Thymus (tissue), 11 donors: ENCODE results near the gene UGDH. TPM values are rescaled to one million over a fixed set of nuclear protein-coding genes. Genes with fewer than 3 reads are reported as not detected.

Source experiments
- DNase-seq, 9 donors: peaks; one replicate each; pipeline ENCODE4 v3.0.0-alpha.2; 2013; ENCODE audit warnings: low spot score in 9 of 9, low read depth in 6 of 9, missing footprints in 1 of 9
- H3K27ac ChIP-seq, 2 donors: one replicate each; pipeline ENCODE4 v1.5.1; 2013; ENCODE audit warnings: control low read depth in 1 of 2, low read depth in 1 of 2, low read length in 1 of 2, mild to moderate bottlenecking in 1 of 2, moderate library complexity in 1 of 2
- H3K27me3 ChIP-seq, 2 donors: one replicate each; pipeline ENCODE4 v1.5.1; 2013; ENCODE audit warnings: low read length in 1 of 2; ENCODE audit not compliant: control insufficient read depth in 2 of 2, insufficient read depth in 1 of 2
- H3K36me3 ChIP-seq, 2 donors: one replicate each; pipeline ENCODE4 v1.5.1; 2013; ENCODE audit warnings: low read length in 1 of 2, mild to moderate bottlenecking in 1 of 2, moderate library complexity in 1 of 2; ENCODE audit not compliant: control insufficient read depth in 2 of 2, insufficient read depth in 2 of 2
- H3K4me1 ChIP-seq, 2 donors: one replicate each; pipeline ENCODE4 v1.5.1; 2013; ENCODE audit warnings: low read length in 2 of 2; ENCODE audit not compliant: control insufficient read depth in 2 of 2, insufficient read depth in 2 of 2
- H3K4me3 ChIP-seq, 2 donors: one replicate each; pipeline ENCODE4 v1.5.1; 2013; ENCODE audit warnings: low read length in 2 of 2, control low read depth in 1 of 2, mild to moderate bottlenecking in 1 of 2
- H3K9me3 ChIP-seq, 2 donors: one replicate each; pipeline ENCODE4 v1.5.1; 2013; ENCODE audit warnings: low read length in 1 of 2, mild to moderate bottlenecking in 1 of 2; ENCODE audit not compliant: control insufficient read depth in 2 of 2, insufficient read depth in 1 of 2
- WGBS: extraction: QIAGEN DNeasy Blood & Tissue Kit; methylation state at CpG from one replicate; pipeline ENCODE4 v1.1.7; 2013; 5-methylcytosine and 5-hydroxymethylcytosine counted together
- polyA plus RNA-seq: library from polyadenylated mRNA; stranded (reverse); fragments of 200-250 nt; gene quantifications from one replicate; pipeline ENCODE4 v1.2.3, GENCODE V29; 2013
- total RNA-seq: library from RNA; stranded (reverse); fragments of 120-200 nt; gene quantifications from one replicate; pipeline ENCODE4 v1.2.4, GENCODE V29; 2013
- donor health status: healthy.

Gene UGDH
- total and polyA plus RNA-seq, 2 donors: 11.7 to 12.7 TPM

DNA sequence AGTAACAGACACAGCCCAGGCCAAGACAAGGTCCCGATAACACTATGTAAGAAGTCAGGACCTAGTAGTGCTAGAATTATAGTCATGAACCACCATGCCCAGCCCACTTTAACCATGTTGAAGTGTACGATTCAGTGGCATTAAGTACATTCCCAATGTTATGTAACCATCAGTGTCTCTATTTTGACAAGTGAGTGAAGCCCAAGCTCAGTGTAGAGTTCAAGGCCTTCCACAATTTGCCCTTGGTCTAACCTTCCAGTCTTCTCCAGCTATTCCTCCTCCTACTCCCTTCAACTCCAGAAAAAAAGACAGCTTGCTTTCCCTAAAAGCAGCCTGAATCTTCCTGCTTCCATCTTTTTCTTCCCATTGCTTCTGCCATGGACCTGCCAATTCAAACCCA is 36.9 kb downstream of the UGDH start:
- DNase-seq: no peak
- no peak overlapping the region for H3K4me3 ChIP-seq
- no peak overlapping the region for H3K27ac ChIP-seq
- no peaks in the 10 kb centered on the region for H3K9me3 ChIP-seq
- H3K36me3 ChIP-seq: no peaks in the 10 kb centered on the region
- 97% methylated on average over 2 of the region's 2 CpGs for WGBS
- H3K27me3 ChIP-seq: no peaks in the 10 kb centered on the region
- no peaks in the 10 kb centered on the region for H3K4me1 ChIP-seq

- Histone ChIP-seq H3K9me3 (no peaks in the 10 kb centered on the region), H3K27me3 (no peaks in the 10 kb centered on the region), H3K4me1 (no peaks in the 10 kb centered on the region), H3K36me3 (no peaks in the 10 kb centered on the region), H3K4me3 (no peak overlapping the region), H3K27ac (no peak overlapping the region)
- no peak for DNase-seq
- WGBS: 96% methylated on average over 10 of the region's 10 CpGs
These were observed 40.9 kb downstream of the UGDH start for GRCh38 chr4:39486221-39486804.

GRCh38 chr4:39484582-39485272 is 42.5 kb downstream of the UGDH start:
- Histone ChIP-seq H3K27me3 (no peaks in the 10 kb centered on the region), H3K9me3 (no peaks in the 10 kb centered on the region), H3K27ac (no peak overlapping the region), H3K4me3 (no peak overlapping the region), H3K36me3 (no peaks in the 10 kb centered on the region), H3K4me1 (no peaks in the 10 kb centered on the region)
- WGBS: 96% methylated on average over 6 of the region's 6 CpGs
- no peak for DNase-seq

DNA sequence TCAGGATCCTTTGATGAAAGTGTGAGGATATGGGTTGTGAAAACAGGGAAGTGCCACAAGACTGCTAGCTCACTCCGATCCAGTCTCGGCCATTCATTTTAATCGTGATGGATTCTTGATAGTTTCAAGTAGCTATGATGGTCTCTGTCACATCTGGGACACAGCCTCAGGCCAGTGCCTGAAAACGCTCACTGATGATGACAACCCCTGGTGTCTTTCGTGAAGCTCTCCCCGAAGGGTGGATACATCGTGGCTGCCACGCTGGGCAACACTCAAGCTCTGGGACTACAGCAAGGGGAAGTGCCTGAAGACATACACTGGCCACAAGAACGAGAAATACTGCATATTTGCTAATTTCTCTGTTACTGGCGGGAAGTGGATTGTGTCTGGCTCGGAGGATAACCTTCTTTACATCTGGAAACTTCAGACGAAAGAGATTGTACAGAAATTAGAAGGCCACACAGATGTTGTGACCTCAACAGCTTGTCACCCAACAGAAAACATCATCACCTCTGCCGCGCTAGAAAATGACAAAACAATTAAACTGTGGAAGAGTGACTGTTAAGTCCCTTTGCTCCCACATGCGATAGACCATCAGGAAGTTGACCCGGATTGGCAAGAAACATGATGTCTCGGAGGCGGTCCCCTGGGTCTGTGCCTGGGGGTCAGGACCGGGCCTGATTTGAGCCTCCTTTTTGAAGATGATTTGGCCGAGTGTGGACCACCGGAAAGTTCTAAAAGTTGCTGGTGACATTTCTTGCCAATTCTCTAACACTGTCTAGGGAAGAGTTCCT is 46.1 kb downstream of the UGDH start:
- Histone ChIP-seq H3K4me3 (no peak overlapping the region), H3K36me3 (peaks cover 0 to 4% of the 10 kb centered on the region in 2 donors), H3K4me1 (no peaks in the 10 kb centered on the region), H3K27ac (no peak overlapping the region), H3K9me3 (no peaks in the 10 kb centered on the region), H3K27me3 (no peaks in the 10 kb centered on the region)
- WGBS: 91% methylated on average over 21 of the region's 21 CpGs
- no peak for DNase-seq

DNA sequence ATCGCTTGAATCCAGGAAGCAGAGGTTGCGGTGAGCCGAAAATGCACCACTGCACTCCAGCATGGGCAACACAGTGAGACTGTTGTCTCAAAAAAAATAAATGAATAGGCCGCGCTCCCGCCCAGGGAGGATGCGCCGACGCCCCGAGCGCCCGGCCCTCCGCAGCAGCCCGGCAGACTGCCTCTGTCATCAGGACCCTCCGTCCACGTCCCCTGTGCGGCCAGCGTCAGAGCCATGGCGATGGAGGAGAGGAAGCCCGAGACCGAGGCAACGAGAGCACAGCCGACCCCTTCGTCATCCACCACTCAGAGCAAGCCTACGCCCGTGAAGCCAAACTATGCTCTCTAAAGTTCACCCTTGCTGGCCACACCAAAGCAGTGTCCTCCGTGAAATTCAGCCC is 47.0 kb downstream of the UGDH start:
- no peaks in the 10 kb centered on the region for H3K27me3 ChIP-seq
- no peak overlapping the region for H3K27ac ChIP-seq
- no peak overlapping the region for H3K4me3 ChIP-seq
- no peaks in the 10 kb centered on the region for H3K9me3 ChIP-seq
- 98% methylated on average over 27 of the region's 27 CpGs for WGBS
- DNase-seq: no peak
- no peaks in the 10 kb centered on the region for H3K4me1 ChIP-seq
- H3K36me3 ChIP-seq: peaks cover 0 to 4% of the 10 kb centered on the region in 2 donors

GRCh38 chr4:39476187-39476895 is 50.9 kb downstream of the UGDH start:
- DNase-seq: no peak
- Histone ChIP-seq H3K9me3 (no peaks in the 10 kb centered on the region), H3K27ac (no peak overlapping the region), H3K4me3 (no peak overlapping the region), H3K36me3 (peaks cover 2 to 8% of the 10 kb centered on the region in 2 donors), H3K4me1 (no peaks in the 10 kb centered on the region), H3K27me3 (no peaks in the 10 kb centered on the region)
- 79% methylated on average over 5 of the region's 5 CpGs for WGBS

DNA sequence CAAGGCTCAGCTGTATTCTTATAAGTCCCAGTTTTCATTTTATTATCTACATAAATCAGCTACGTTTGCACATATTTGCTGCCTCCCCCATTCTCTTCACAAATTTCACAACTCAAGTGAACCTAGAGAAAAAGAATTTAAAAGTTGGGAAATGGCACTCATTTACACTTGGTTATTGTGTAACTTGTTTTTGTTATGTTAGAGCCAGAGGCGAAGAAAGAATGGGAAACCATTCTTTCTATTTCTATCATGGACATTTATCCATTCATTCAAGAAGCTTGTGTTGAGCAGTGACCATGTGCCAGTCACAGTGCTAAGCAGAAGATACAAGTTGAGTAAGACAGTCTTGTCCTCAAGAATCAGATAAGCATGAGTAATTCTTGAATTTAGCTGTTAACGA is 54.8 kb downstream of the UGDH start:
- Histone ChIP-seq H3K36me3 (peaks cover 2 to 13% of the 10 kb centered on the region in 2 donors), H3K4me3 (no peak overlapping the region), H3K27me3 (no peaks in the 10 kb centered on the region), H3K4me1 (peaks cover 0 to 2% of the 10 kb centered on the region in 2 donors), H3K9me3 (no peaks in the 10 kb centered on the region), H3K27ac (no peak overlapping the region)
- no peak for DNase-seq
- WGBS: 97% methylated on average over 3 of the region's 3 CpGs

DNA sequence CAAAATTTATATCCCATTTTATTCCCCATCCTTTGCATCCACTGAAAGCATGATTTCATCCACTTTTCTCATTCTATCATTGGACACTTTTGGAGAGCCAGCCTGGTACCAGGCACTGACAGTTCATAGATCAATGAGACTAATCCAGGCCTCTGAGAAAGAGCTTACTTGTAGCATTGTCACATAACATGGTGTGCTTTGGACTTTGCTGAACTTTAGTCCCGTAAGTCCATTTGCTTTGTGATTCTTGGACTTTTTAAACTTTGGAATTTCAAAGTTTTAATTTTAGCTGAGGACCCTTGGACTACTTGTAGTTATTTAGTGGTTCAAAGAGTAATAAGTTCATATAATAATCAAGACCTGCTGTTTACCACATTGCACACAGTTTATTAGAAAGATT is 56.8 kb downstream of the UGDH start:
- WGBS: 99% methylated on average over 1 of the region's 1 CpG

More for the DNA sequence above, 56.8 kb downstream of the UGDH start:
- Histone ChIP-seq H3K9me3 (no peaks in the 10 kb centered on the region), H3K27me3 (no peaks in the 10 kb centered on the region), H3K36me3 (peaks cover 9 to 16% of the 10 kb centered on the region in 2 donors), H3K27ac (no peak overlapping the region), H3K4me3 (no peak overlapping the region), H3K4me1 (peaks cover 0 to 2% of the 10 kb centered on the region in 2 donors)
- no peak for DNase-seq
